Kidney (tissue), 14 donors: ENCODE measurements around the gene BMP8B. TPM values are rescaled to one million over a fixed set of nuclear protein-coding genes. Genes with fewer than 3 reads are reported as not detected.

Experiments used
- DNase-seq, 5 donors: peaks; one replicate each; pipeline ENCODE4 v3.0.0-alpha.2; 2013 to 2020
- FAIRE-seq: peaks from 2 replicates; lab custom pipeline; 2012; peaks lifted over from hg19 to GRCh38; lab: Jason Lieb, UNC
- H3K27ac ChIP-seq, 2 donors: one replicate each; pipeline ENCODE4 v1.7.0; 2013; ENCODE audit warnings: low read depth in 2 of 2, low read length in 2 of 2, inconsistent platforms in 1 of 2
- H3K27me3 ChIP-seq: one replicate; pipeline ENCODE4 v1.7.1; 2013; ENCODE audit warnings: low read length, inconsistent platforms; ENCODE audit not compliant: control insufficient read depth, insufficient read depth
- H3K36me3 ChIP-seq, 3 donors: one replicate each; pipeline versions ENCODE4 v1.7.0 to v1.7.1; 2013; ENCODE audit warnings: low read length in 3 of 3, control low read depth in 1 of 3, inconsistent platforms in 1 of 3; ENCODE audit not compliant: insufficient read depth in 3 of 3, control insufficient read depth in 2 of 3
- H3K4me1 ChIP-seq, 3 donors: one replicate each; pipeline versions ENCODE4 v1.7.0 to v1.7.1; 2013; ENCODE audit warnings: low read length in 3 of 3, inconsistent platforms in 1 of 3, low read depth in 1 of 3; ENCODE audit not compliant: control insufficient read depth in 2 of 3, insufficient read depth in 2 of 3
- H3K4me3 ChIP-seq, 3 donors: one replicate each; pipeline versions ENCODE4 v1.7.0 to v1.8.1; 2013; ENCODE audit warnings: low read length in 3 of 3, control low read depth in 1 of 3, inconsistent platforms in 1 of 3
- H3K9ac ChIP-seq, 3 donors: one replicate each; pipeline versions ENCODE4 v1.7.0 to v1.7.1; 2013; ENCODE audit warnings: low read length in 3 of 3, control low read depth in 1 of 3, inconsistent platforms in 1 of 3
- H3K9me3 ChIP-seq, 3 donors: one replicate each; pipeline versions ENCODE4 v1.7.0 to v1.7.1; 2013; ENCODE audit warnings: low read length in 3 of 3, control low read depth in 1 of 3, inconsistent platforms in 1 of 3; ENCODE audit not compliant: control insufficient read depth in 2 of 3, insufficient read depth in 1 of 3
- CTCF ChIP-seq: IDR thresholded peaks from 3 replicates; pipeline ENCODE4 v1.5.1; 2012; ENCODE audit warnings: mild to moderate bottlenecking, moderate library complexity, borderline replicate concordance; ENCODE audit not compliant: insufficient read depth; ENCODE audit errors: extremely low read depth
- intact Hi-C: fragments of 100-400 bp; cut with DNase I; formaldehyde crosslinking; loops from one replicate; pipeline ENCODE4 v1.11.1; 2022
- polyA plus RNA-seq: library from polyadenylated mRNA; stranded (reverse); fragments of 350-450 nt; fragmentation: Illumina TruSeq; extraction: RNeasy Lipid Tissue Mini Kit (QIAGEN cat#74804); gene quantifications from one replicate; pipeline ENCODE4 v1.2.3, GENCODE V29; 2014; ENCODE audit warnings: low read depth, low replicate concordance; ENCODE audit not compliant: insufficient read depth
- total RNA-seq: library from RNA; stranded (reverse); fragmentation: NEBNext Ultra II Directional; extraction: Animal tissue kit (Norgen Biotek cat#: 25700); gene quantifications from one replicate; pipeline ENCODE4 v1.2.1, GENCODE V29; 2021
- donor health status: control.
- donor health status: control.
- donor health status: control.
- donor health status: control.
- donor health status: control.
- donor health status: DM: yes; HTN: yes; CAD: no.
- donor health status: Normal renal cell carcinoma (clear cell type).

BMP8B gene
- total and polyA plus RNA-seq, 2 donors from 2014 or later, result 0.34 to 4.9 TPM

GRCh38 chr1:39760074-39761008 is 28.3 kb downstream of the BMP8B start:
- TF ChIP-seq CTCF, result no peak
- Histone ChIP-seq H3K27ac (no peak overlapping the region), H3K4me1 (no peaks in the 10 kb centered on the region), H3K9me3 (no peaks in the 10 kb centered on the region), H3K27me3 (no peaks in the 10 kb centered on the region), H3K4me3 (no peak overlapping the region), H3K36me3 (peaks cover 5 to 16% (median 14%) of the 10 kb centered on the region in 3 donors), H3K9ac (no peak overlapping the region)
- intact Hi-C loops, result no loop called here
- DNase-seq (peak in 2 of 5 donors; percentile 24 to 72), FAIRE-seq (no peak)

GRCh38 chr1:39759436-39759726 is 29.3 kb downstream of the BMP8B start:
- DNase-seq (no peak), FAIRE-seq (no peak)
- Histone ChIP-seq H3K9me3 (no peaks in the 10 kb centered on the region), H3K9ac (no peak overlapping the region), H3K27ac (no peak overlapping the region), H3K4me3 (no peak overlapping the region), H3K27me3 (no peaks in the 10 kb centered on the region), H3K36me3 (peaks cover 5 to 24% (median 24%) of the 10 kb centered on the region in 3 donors), H3K4me1 (no peaks in the 10 kb centered on the region)
- intact Hi-C loops, result no loop called here
- no peak for TF ChIP-seq CTCF

GRCh38 chr1:39758556-39759435 is 29.9 kb downstream of the BMP8B start:
- Histone ChIP-seq H3K9ac (no peak overlapping the region), H3K4me3 (no peak overlapping the region), H3K9me3 (no peaks in the 10 kb centered on the region), H3K4me1 (no peaks in the 10 kb centered on the region), H3K27me3 (no peaks in the 10 kb centered on the region), H3K27ac (no peak overlapping the region), H3K36me3 (peaks cover 5 to 25% (median 24%) of the 10 kb centered on the region in 3 donors)
- intact Hi-C loops, result no loop called here
- FAIRE-seq (no peak), DNase-seq (peak in 1 of 5 donors; percentile 64)
- no peak for TF ChIP-seq CTCF
